OCI-LY7 (cell line): Measurements from ENCODE around the gene ASB2. TPM values are rescaled to one million over a fixed set of nuclear protein-coding genes. Genes with fewer than 3 reads are reported as not detected.

Experiments used
- BruUV-seq: library from RNA; stranded (reverse); fragments of 400-500 nt; replicated peaks from 2 replicates; lab custom pipeline; 2021; lab: Mats Ljungman, UMichigan
- CTCF ChIA-PET: fragments of 300-600 bp; sonication (Branson Sonifier 250); formaldehyde crosslinking; loops from one replicate; lab custom pipeline; 2022; ENCODE audit warnings: antibody characterized with exemption; ENCODE audit not compliant: unreplicated experiment; lab: Charles Lee
- POLR2A ChIA-PET: fragments of 300-600 bp; sonication (Branson Sonifier 250); formaldehyde crosslinking; loops from one replicate; lab custom pipeline; 2022; ENCODE audit warnings: antibody characterized with exemption; lab: Charles Lee
- DNase-seq: peaks from one replicate; pipeline ENCODE4 v3.0.0-alpha.2; 2015; ENCODE audit warnings: low spot score
- H2AFZ ChIP-seq: fragments of 200-600 bp; sonication (generic), shearing (Covaris generic); 2 replicates; pipeline ENCODE4 v1.6.1; 2014; ENCODE audit warnings: mild to moderate bottlenecking, antibody characterized with exemption, low read length, moderate library complexity
- H3K27ac ChIP-seq: fragments of 200-600 bp; sonication (generic); 2 replicates; pipeline ENCODE4 v1.5.1; 2014; ENCODE audit warnings: mixed run types, low read depth, mild to moderate bottlenecking, moderate library complexity, low read length, inconsistent platforms; ENCODE audit not compliant: poor library complexity, severe bottlenecking
- H3K36me3 ChIP-seq: fragments of 200-600 bp; sonication (generic); 2 replicates; pipeline ENCODE4 v1.6.1; 2014; ENCODE audit warnings: mild to moderate bottlenecking, antibody characterized with exemption, low read length, moderate library complexity, mixed read lengths; ENCODE audit not compliant: insufficient read depth
- H3K4me1 ChIP-seq: fragments of 200-600 bp; sonication (generic); 2 replicates; pipeline ENCODE4 v1.5.1; 2014; ENCODE audit warnings: mild to moderate bottlenecking, low read length; ENCODE audit not compliant: insufficient read depth, poor library complexity, severe bottlenecking
- H3K4me2 ChIP-seq: fragments of 200-600 bp; sonication (generic); 2 replicates; pipeline ENCODE4 v1.6.1; 2014; ENCODE audit warnings: mild to moderate bottlenecking, low read length
- H3K4me3 ChIP-seq: fragments of 200-600 bp; sonication (generic); 2 replicates; pipeline ENCODE4 v1.5.1; 2014; ENCODE audit warnings: mild to moderate bottlenecking, low read depth, low read length; ENCODE audit not compliant: poor library complexity, severe bottlenecking
- H3K79me2 ChIP-seq: fragments of 200-600 bp; sonication (generic); 2 replicates; pipeline ENCODE4 v1.6.1; 2016; ENCODE audit warnings: low read depth, mild to moderate bottlenecking, low read length, moderate library complexity, mixed read lengths; ENCODE audit not compliant: insufficient read depth
- H3K9me2 ChIP-seq: fragments of 200-600 bp; sonication (generic); 2 replicates; pipeline ENCODE4 v1.6.1; 2016; ENCODE audit warnings: mild to moderate bottlenecking, low read length, mixed read lengths; ENCODE audit not compliant: insufficient read depth
- H3K9me3 ChIP-seq: fragments of 200-600 bp; sonication (generic); 2 replicates; pipeline ENCODE4 v1.6.1; 2014; ENCODE audit warnings: mild to moderate bottlenecking, mixed run types, low read length, mixed read lengths
- H4K20me1 ChIP-seq: fragments of 200-600 bp; sonication (generic); 2 replicates; pipeline ENCODE4 v1.6.1; 2014; ENCODE audit warnings: mild to moderate bottlenecking, antibody characterized with exemption, low read length, moderate library complexity, mixed read lengths; ENCODE audit not compliant: insufficient read depth
- CTCF ChIP-seq: fragments of 200-600 bp; sonication (generic); conservative IDR thresholded peaks from 2 replicates; pipeline ENCODE4 v1.5.1; 2014; ENCODE audit warnings: mild to moderate bottlenecking, antibody characterized with exemption, low read length, moderate library complexity, mixed read lengths
- EZH2phosphoT487 ChIP-seq: fragments of 200-600 bp; sonication (generic); IDR thresholded peaks from 2 replicates; pipeline ENCODE4 v1.6.1; 2018; ENCODE audit warnings: low read depth, borderline replicate concordance, mild to moderate bottlenecking, mixed run types, antibody characterized with exemption, low read length, moderate library complexity, mixed read lengths
- intact Hi-C: fragments of 100-400 bp; cut with micrococcal nuclease; formaldehyde crosslinking; loops from one replicate; pipeline ENCODE4 v1.10.0; 2022; ENCODE audit not compliant: unreplicated experiment
- total RNA-seq, 2 experiments: library from RNA; depleted of rRNA in 1 of 2; stranded (reverse); fragments of >200 nt in 1 of 2; shearing (Covaris generic) in 1 of 2; gene quantifications; 2 replicates each; pipeline ENCODE4 v1.2.3, GENCODE V29; 2014 to 2022

The ASB2 gene
- total RNA-seq, 2 experiments from 2014 or later, result 21.7 to 23.6 TPM

GRCh38 chr14:93943930-93944329 is 32.4 kb downstream of the ASB2 start:
- TSS peak; percentile 24 for BruUV-seq
- Histone ChIP-seq H2AFZ (no peak overlapping the region), H3K4me3 (no peak overlapping the region), H3K9me2 (no peaks in the 10 kb centered on the region), H4K20me1 (no peaks in the 10 kb centered on the region), H3K4me2 (no peak overlapping the region), H3K4me1 (peaks cover 6% of the 10 kb centered on the region), H3K27ac (no peak overlapping the region), H3K79me2 (no peaks in the 10 kb centered on the region), H3K9me3 (no peaks in the 10 kb centered on the region), H3K36me3 (peaks cover 34% of the 10 kb centered on the region; the same call in 1 of the 2 replicates)
- POLR2A ChIA-PET, result interaction anchor here (0.7 to 1.0 kb wide), 2 partner anchors 12 to 40 kb away, joined by 3 to 4 read pairs; no protein-coding TSS in a partner anchor
- intact Hi-C loops, result no loop called here
- TF ChIP-seq EZH2phosphoT487 (no peak), CTCF (no peak)
- CTCF ChIA-PET, result interaction anchor here (0.6 to 2.0 kb wide), 2 partner anchors 27 to 80 kb away, joined by 3 to 4 read pairs; no protein-coding TSS in a partner anchor
- no peak for DNase-seq

DNA sequence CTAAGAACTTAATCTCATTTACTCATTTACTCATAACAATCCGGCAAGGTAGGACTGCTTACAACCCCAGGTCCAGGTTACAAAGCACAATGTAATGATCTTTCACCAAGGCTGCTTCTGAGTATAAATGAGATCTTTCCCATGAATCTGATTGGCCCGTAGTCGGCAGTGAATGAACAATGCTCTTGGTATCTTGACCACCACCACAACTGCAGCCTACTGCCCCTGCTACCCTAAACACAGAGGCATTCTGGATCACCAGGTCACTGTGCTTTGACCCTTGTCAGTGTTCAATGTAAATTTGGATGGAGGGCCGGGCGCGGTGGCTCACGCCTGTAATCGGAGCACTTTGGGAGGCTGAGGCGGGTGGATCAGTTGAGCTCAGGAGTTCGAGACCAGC is 33.3 kb downstream of the ASB2 start:
- peaks cover 36% of the 10 kb centered on the region; the same call in 1 of the 2 replicates for H3K36me3 ChIP-seq
- ChIA-PET CTCF (interaction anchor here (2.0 kb wide), 1 partner anchor 28 kb away, joined by 4 read pairs; no protein-coding TSS in a partner anchor), POLR2A (interaction anchor here (0.8 to 1.3 kb wide), 3 partner anchors 10 to 41 kb away, joined by 3 to 4 read pairs (median 3); no protein-coding TSS in a partner anchor)
- no peak for TF ChIP-seq CTCF
- TF ChIP-seq EZH2phosphoT487, result no peak
- H3K4me1 ChIP-seq, result peaks cover 6% of the 10 kb centered on the region
- H3K27ac ChIP-seq, result no peak overlapping the region
- no peak overlapping the region for H2AFZ ChIP-seq
- no peak for DNase-seq
- no peaks in the 10 kb centered on the region for H3K79me2 ChIP-seq
- no TSS peak for BruUV-seq
- H3K4me2 ChIP-seq, result no peak overlapping the region
- intact Hi-C loops, result no loop called here
- H3K4me3 ChIP-seq, result no peak overlapping the region
- no peaks in the 10 kb centered on the region for H3K9me3 ChIP-seq
- no peaks in the 10 kb centered on the region for H3K9me2 ChIP-seq
- no peaks in the 10 kb centered on the region for H4K20me1 ChIP-seq

DNA sequence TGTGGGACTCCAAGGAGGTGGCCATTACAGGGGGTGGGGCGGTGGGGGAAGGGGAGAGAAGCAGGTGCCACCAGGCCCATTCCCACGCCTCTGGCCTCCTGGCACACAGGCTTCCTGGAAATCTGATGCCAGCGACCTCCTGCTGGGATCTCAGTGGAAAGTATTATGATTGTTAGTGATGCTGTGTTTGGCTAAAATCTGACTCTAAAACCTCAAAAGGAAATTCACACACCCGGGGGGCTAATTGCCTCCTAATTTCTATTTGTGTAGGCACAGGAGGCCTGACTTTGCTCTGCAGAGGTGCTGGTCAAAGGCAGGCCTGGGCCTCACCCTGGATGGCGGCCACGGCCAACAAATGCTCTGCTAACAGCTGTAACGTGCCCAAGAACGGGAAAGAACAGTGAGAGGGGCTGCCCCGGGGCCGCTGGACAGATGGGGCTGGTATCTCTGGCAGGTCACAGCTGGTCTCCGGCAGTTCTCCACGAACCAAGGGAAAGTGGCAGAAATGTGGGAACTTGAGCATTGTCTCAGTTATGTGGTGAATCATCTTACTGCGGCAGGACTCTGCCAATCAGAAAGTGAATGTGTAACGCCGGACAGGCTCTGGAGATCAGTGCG is 35.0 kb downstream of the ASB2 start:
- H3K36me3 ChIP-seq, result peaks cover 38% of the 10 kb centered on the region; the same call in 1 of the 2 replicates
- no peak overlapping the region for H3K4me3 ChIP-seq
- H3K9me3 ChIP-seq, result no peaks in the 10 kb centered on the region
- TF ChIP-seq CTCF, result no peak
- no peak overlapping the region for H3K27ac ChIP-seq
- no TSS peak for BruUV-seq
- H3K79me2 ChIP-seq, result no peaks in the 10 kb centered on the region
- ChIA-PET POLR2A (interaction anchor here (0.6 to 1.9 kb wide), 5 partner anchors 11 to 77 kb away, joined by 3 to 7 read pairs (median 4); no protein-coding TSS in a partner anchor), CTCF (interaction anchor here (0.6 to 1.0 kb wide), 2 partner anchors 45 to 59 kb away, joined by 3 to 4 read pairs; no protein-coding TSS in a partner anchor)
- no peak overlapping the region for H2AFZ ChIP-seq
- no peaks in the 10 kb centered on the region for H4K20me1 ChIP-seq
- DNase-seq, result no peak
- H3K9me2 ChIP-seq, result no peaks in the 10 kb centered on the region
- no peak overlapping the region for H3K4me2 ChIP-seq
- H3K4me1 ChIP-seq, result peaks cover 6% of the 10 kb centered on the region
- intact Hi-C loops, result no loop called here
